ENCODE results near the gene SPATA9.
A peak's percentile ranks its signal among the peaks of the same experiment; 100 is the strongest.
"Not testable (repeated sequence)": the region's sequence is repeated elsewhere in the genome, so short reads cannot be mapped to it uniquely, and the experiment has no call there.

Gene SPATA9

DNA sequence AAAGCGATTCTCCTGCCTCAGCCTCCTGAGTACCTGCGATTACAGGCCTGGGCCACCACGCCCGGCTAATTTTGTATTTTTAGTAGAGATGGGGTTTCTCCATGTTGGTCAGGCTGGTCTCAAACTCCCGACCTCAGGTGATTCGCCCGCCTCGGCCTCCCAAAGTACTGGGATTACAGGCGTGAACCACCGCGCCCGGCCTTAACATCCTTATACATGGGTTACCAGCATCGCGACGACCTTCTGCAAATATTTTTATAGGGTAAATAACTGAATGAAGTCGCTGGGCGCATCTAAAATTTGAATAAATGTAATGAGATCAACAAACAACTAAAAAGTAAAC is 36.6 kb downstream of the SPATA9 start:
- DNase-seq (ENCODE audit: low read depth, low spot score), result not testable (repeated sequence)

DNA sequence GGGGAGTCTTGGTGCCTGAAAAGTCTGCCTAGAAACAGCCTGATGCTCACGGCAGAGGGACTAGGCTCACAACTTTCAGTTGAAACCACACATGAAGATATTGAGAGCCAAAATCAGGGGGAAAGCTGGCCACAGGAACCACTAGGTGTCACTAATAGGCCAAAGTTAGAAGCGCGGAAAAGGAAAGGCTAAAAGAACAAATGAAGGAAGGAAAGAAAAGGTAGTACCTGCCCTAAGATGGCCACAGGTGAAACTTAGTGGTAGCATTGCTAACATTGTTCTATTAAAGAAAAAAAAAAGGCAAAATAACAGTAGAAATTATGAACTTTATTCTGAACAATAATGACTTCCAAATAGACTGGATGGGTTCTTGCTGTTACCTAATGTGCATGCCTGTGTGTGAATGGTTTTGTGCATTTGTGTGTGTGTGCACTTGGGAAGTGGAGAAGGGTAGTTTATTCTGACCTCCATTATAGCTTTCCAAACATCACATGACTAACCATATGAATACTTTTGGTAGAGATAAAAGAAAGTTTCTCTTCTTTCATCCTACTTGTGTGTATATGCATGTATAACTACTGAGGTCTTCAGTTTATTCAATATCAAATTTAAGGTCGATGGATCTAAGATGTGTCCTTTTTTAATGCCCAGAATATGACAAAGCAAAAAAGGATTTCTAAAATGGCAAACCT is 38.3 kb downstream of the SPATA9 start:
- DNase-seq (ENCODE audit: low read depth, low spot score), result peak; percentile 73

DNA sequence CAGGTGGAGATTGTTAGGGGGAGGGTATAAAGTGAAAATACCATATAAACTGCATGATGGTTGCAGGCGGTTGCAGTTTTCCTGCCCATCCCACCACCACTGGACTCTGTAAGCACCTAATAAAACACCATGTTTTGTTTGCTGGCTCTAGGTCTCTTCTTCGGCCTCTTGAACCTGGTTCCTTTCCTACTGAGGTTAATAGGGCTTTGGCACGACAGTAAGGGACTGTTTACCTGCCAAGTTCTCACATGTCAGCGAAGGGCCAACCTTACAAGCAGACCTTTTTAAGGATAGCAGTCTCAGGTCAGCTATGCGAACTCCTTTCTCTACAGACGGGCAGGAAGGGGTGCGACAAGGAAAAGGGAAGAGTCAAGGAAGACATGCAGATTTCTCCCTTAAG is 39.6 kb downstream of the SPATA9 start:
- DNase-seq (ENCODE audit: low read depth, low spot score), result no peak

DNA sequence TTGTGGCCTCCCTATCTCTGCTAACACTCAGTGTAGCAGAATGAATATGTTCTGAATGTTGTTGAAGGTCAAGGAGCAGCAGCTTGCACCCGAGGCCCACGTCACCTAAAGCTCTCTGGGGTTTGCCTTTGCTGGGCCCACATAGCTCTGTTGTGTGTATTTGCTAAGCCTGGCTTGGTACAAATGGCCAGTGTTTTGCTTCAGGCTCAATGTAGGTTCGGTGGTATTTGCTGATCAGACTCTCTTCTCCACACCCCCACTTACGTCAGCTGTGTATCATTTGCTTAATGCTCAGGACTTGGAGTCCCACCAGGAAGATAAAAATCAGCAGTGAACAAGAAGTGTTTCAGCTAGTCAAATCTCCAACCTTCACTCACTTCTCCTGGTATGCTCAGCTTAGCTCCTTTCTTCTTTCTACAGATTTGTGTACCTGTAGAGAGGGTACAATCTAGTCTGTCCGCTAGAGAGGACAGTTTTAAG is 41.0 kb downstream of the SPATA9 start:
- DNase-seq (ENCODE audit: low read depth, low spot score), result no peak

DNA sequence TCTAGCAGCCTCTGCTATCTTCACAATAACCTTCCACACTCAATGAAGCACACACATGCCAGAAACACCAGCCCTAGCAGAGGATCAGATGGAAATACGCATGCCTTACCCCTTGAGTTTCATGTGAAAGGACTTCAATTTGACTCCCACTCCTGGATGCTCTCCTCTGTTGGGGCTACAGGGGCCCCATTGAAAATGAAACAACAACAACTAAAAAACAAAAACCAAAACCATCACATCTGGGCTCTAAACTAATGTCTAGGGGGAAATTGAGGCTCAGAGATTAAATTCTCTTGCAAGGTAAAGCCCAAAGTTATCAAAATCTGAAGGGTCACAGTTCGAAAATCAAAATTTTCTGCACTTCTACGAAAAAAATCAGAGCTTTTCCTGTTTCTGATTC is 44.2 kb downstream of the SPATA9 start:
- no peak for DNase-seq (ENCODE audit: low read depth, low spot score)

DNA sequence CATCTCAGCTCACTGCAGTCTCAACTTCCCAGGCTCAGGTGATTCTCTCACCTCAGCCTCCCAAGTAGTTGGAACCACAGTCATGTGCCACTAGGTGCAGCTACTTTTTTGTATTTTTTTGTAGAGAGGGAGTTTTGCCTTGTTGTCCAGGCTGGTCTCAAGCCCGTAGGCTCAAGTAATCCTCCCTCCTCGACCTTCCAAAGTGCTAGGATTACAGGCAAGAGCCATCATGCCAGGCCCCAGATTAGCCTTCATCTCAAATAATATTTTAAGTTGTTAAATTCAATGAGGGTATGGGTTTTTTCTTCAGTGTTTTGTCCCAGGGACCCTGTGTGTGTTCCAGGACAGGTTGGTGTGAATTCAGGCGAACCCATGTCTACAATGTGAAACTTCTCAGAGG is 48.7 kb downstream of the SPATA9 start:
- DNase-seq (ENCODE audit: low read depth, low spot score), result no peak

DNA sequence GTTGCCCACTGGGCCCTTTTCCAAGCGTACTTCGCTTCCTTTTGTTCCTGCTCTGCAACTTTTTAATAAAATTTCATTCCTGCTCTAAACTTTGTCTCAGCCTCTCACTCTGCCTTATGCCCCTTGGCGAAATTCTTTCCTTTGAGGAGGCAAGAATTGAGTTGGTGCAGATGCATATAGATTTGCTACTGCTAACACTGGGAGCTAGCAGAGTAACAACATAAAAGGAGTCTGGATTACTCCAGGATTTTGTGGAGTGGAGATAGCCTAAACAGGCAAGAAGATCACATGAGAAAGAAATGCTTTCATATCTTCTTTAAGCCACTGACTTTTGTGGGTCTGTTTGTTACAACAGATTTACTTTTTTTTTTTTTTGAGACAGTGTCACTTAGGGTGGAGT is 49.1 kb downstream of the SPATA9 start:
- no peak for DNase-seq (ENCODE audit: low read depth, low spot score)

DNA sequence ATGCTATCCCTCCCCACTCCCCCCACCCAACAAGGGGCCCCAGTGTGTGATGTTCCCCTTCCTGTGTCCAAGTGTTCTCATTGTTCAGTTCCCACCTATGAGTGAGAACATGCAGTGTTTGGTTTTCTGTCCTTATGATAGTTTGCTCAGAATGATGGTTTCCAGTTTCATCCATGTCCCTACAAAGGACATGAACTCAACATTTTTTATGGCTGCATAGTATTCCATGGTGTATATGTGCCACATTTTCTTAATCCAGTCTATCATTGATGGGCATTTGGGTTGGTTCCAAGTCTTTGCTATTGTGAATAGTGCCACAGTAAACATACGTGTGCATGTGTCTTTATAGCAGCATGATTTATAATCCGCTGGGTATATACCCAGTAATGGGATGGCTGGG is 49.8 kb downstream of the SPATA9 start:
- not testable (repeated sequence) for DNase-seq (ENCODE audit: low read depth, low spot score)

DNA sequence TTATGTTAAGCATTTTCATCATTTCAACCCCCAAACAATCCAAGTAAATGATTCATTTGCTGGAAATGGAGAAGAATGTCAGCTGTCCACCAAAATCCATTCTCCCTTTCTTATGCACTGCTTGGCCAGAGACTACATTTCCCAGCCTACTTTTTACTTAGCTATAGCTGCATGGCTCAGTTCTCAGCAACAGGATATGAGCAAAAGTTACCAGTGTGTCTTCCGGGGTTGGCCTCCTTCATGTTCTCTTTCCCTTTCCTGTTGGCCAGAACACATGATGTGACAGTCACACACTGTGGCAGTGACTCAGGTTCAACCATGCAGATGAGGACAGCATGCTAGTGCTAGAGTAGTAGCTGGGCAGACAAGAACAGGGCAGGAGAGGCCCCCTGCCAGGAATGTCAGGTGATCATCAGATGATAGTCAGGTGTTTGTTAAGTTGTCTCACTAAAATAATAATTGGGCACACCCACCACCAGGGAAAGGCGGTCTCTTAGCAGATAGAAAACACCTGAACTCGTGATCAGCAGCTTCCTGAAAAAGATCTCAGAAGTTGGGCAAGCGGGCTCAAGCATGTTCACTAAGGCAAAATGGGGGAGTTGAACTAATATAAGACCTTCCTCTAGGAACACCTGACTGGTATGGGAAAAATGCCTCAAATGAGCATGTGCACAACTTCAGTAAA is 50.7 kb downstream of the SPATA9 start:
- no peak for DNase-seq (ENCODE audit: low read depth, low spot score)

DNA sequence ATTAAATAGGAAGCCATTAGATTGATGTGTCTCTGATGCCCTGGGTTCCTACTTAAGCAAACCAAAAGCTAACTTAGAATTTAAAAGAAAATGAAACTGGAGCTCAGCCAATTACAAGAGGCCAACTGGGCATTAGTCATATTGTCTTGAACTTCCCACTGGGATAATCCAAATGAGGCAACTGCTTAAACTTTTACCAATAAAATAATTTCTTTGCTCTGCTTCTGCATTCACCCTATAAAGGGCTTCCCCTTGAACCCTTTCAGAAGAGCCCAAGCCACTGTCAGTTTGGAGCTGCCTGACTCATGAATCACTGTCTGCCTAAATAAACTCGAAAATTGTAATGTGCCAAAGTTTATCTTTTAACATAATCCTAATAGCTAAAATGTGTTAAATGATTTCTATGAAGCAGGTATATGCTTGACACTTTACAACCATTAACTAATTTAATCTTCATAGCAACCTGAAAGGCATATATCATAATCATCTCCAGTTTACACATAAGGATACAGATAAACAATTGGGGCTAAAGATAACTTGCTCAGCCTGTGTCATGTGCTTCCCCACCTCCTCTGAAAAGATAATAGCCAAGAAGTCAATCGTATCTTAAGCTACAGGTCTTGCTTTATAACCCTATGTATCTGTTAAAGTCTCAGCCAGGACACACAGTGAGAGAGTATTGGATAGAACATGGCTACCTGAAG is 51.4 kb downstream of the SPATA9 start:
- DNase-seq (ENCODE audit: low read depth, low spot score), result no peak

DNA sequence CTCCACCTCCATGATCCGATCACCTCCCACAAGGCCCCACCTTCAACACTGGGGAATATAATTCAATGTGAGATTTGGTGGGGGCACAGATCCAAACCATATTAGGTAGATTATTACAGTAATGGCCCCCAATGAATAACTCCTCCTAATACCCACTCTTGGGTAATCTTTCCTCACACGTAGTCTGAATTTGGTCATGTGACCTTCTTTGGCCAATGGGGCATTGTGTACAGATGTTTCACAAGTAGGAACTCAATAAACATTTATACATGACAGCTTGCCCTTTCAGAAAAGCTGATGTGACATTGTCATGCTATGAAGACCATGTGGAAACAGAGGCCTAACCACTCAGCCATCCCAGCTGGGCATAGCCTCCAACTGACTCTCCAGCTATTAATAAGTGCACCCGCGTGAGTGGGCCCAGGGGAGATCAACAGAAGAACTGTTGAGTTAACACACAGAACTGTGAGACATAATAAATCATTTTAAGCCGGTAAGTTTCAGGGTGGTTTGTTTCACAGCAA is 52.3 kb downstream of the SPATA9 start:
- no peak for DNase-seq (ENCODE audit: low read depth, low spot score)

DNA sequence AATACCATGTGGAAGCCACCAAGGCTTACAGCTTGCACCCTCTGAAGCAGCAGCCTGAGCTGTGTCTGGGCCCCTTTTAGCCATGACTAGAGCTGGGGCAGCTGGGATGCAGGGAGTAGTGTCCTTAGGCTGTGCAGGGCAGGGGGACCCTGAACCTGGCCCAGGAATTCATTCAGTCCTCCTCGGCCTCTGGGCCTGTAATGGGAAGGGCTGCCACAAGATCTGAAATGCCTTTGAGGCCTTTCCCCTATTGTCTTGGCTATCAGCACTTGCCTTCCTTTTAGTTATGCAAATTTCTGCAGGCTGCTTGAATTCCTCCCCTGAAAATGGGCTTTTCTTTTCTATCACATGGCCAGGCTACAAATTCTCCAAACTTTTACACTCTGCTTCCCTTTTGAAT is 53.9 kb downstream of the SPATA9 start:
- peak; percentile 35 for DNase-seq (ENCODE audit: low read depth, low spot score)

DNA sequence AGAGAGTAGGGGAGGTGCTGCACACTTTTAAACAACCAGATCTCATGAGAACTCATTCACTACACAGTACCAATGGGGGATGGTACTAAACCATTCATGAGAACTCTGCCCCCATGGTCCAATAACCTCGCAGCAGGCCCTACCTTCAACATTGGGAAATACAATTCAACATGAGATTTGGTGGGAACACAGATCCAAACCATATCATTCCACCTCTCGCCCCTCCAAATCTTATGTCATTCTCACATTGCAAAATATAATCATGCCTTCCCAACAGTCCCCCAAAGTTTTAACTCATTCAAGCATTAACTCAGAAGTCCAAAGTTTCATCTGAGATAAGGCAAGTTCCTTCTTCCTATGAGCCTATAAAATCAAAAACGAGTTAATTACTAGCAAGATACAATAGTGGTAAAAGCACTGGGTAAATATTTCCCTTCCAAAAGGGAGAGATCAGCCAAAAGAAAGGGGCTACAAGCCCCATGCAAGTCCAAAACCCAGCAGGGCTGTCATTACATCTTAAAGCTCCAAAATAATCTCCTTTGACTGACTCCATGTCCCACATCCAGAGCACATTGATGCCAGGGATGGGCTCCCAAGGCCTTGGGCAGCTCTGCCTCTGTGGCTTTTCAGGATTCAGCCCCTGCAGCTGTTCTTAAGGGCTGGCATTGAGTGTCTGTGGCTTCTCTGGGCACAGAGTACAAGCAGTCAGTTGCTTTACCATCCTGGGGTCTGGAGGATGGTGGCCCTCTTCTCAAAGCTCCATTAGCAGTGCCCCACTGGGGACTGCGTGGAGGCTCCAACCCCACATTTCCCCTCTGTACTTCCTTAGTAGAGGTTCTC is 54.6 kb downstream of the SPATA9 start:
- no peak for DNase-seq (ENCODE audit: low read depth, low spot score)

DNA sequence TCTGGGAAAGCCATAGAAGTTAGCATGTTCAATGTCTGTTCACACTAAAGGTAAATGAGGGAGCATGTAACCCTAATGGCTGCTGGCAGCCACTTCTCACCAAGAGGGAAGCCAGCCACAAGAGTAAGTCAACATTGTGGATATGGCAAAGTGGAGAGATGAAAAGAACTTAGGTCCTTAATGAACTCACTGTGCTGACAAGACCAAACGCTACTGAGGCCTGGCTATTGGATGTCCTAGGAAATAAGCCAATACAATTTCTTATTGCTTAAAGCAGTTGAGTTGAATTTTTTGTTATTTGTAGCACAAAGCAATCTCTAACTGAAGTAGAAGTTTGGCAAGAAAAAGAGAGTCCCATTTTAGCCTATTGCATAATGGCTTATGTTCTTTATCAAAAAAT is 56.1 kb downstream of the SPATA9 start:
- DNase-seq (ENCODE audit: low read depth, low spot score), result no peak

DNA sequence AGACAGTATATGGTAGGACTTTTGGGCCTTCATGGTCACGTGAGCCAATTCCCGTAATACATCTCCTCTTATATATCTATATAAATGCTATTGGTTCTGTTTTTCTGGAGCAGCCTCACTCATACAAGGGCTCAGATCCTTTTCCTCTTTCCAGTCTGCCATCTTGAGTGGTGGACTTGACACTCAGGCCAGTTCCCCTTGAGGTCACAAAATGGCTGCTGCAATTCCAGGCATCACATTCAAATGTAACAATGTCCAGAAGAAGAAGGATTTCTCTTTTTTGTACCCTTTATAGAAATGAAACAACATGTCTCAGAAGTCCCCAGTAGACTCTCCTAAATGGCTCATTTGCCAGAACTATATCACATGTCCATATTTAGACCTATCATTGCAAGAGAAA is 58.4 kb downstream of the SPATA9 start:
- no peak for DNase-seq (ENCODE audit: low read depth, low spot score)

DNA sequence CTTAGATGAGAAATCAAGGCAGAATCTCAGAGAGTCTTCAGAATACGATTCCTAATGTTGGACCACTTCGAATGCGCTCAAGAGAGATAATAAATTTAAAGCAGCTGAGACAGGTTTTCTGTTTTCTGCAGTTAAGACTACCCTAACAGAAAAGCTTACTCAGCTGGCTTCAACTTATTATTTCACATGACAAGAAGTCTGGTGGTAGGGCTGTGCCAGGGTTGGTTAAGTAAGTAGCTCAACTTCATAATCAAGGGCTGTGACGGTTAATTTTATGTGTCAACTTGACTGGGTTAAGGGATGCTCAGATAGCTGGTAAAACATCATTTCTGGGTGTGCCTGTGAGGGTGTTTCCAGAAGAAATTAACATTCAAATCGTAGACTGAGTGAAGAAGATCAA is 59.1 kb downstream of the SPATA9 start:
- DNase-seq (ENCODE audit: low read depth, low spot score), result no peak

DNA sequence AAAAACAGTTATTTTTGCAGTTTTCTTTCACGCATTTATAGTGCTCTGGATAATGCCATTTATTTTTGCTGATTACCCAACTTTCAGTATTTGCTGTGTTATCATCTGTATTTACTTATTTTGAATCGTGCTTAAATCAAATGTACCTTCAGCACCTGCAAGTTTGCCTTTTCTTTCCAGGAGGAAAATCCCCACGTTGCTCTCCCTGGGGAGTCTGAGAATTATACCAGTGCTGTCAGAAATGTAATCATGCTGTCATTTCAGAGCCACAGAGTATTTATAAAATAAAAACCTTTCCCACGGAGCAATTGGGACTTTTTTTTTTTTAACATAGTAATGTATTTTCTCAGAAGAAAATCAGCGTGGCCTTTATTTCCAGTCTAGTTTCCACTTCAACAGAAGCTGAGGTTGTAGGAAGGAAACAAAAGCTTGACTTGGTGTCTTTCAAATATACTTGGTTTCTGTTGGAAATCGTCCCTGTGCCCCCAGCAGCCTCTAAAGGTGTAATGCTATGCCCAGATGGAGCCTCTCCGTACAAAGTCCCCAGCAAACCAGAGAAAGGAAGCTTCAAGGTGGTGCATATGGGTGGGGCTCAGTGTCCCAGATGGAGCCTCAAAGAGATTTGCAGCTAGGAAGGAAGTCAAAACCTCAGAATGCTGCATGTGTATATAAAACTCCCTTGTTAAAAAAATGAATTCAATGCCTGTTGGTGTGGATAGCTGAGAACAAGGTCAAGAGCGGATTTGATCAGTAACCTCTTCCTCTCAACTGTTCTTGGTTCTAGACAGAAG is 60.8 kb downstream of the SPATA9 start:
- DNase-seq (ENCODE audit: low read depth, low spot score), result no peak

DNA sequence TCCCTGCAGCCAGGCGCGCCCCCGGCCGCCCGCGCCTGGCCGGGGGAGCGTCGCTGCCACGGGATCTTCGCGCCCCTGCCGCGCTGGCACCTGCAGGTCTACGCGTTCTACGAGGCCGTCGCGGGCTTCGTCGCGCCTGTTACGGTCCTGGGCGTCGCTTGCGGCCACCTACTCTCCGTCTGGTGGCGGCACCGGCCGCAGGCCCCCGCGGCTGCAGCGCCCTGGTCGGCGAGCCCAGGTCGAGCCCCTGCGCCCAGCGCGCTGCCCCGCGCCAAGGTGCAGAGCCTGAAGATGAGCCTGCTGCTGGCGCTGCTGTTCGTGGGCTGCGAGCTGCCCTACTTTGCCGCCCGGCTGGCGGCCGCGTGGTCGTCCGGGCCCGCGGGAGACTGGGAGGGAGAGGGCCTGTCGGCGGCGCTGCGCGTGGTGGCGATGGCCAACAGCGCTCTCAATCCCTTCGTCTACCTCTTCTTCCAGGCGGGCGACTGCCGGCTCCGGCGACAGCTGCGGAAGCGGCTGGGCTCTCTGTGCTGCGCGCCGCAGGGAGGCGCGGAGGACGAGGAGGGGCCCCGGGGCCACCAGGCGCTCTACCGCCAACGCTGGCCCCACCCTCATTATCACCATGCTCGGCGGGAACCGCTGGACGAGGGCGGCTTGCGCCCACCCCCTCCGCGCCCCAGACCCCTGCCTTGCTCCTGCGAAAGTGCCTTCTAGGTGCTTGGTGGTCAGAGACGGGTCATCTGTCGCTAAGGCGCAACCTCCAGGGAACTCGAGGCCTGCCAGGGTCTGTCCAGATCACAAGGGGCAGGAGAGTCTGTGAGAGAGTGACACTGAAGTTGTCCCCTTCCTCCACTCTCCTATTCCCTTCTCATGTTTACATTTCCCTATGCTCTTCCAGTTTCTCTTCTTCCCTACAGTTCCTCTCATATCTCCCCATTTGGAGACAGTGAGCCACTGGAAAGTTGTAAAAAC is 61.6 kb downstream of the SPATA9 start:
- DNase-seq (ENCODE audit: low read depth, low spot score), result peak; percentile 73

DNA sequence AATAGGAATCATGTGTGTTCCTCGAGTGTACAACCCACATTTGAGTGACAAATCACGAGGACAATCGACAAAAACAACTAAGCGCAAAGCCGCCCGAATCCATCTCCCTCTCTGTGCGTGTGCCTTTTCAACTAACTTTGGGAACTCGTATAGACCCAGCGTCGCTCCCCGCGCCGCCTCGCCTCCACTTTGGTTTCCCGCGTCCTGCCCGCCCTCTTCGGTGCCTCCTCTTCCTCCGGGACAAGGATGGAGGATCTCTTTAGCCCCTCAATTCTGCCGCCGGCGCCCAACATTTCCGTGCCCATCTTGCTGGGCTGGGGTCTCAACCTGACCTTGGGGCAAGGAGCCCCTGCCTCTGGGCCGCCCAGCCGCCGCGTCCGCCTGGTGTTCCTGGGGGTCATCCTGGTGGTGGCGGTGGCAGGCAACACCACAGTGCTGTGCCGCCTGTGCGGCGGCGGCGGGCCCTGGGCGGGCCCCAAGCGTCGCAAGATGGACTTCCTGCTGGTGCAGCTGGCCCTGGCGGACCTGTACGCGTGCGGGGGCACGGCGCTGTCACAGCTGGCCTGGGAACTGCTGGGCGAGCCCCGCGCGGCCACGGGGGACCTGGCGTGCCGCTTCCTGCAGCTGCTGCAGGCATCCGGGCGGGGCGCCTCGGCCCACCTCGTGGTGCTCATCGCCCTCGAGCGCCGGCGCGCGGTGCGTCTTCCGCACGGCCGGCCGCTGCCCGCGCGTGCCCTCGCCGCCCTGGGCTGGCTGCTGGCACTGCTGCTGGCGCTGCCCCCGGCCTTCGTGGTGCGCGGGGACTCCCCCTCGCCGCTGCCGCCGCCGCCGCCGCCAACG is 62.5 kb downstream of the SPATA9 start, which contains the start of gene GPR150:
TSS of gene GPR150 (plus strand) at position 58 of the 840 bp plus-strand sequence. CDS start at position 247, 189 bp downstream.
- DNase-seq (ENCODE audit: low read depth, low spot score), result peak; percentile 53

Data from ELF-1 (cell line).